GM12875 (cell line): ENCODE data around the gene DYNC1I1.

ENCODE experiments used
- H3K4me3 ChIP-seq: one replicate; pipeline ENCODE4 v1.5.1; 2011; ENCODE audit warnings: low read depth, low read length, control low read depth
- TF ChIP-seq, protein P1 (sequence below): IDR thresholded peaks from 2 replicates; pipeline ENCODE4 v1.5.1; 2011; ENCODE audit warnings: low read depth, mild to moderate bottlenecking, control low read depth, inconsistent platforms, low read length, moderate library complexity, borderline replicate concordance; ENCODE audit not compliant: insufficient read depth

Gene DYNC1I1

DNA sequence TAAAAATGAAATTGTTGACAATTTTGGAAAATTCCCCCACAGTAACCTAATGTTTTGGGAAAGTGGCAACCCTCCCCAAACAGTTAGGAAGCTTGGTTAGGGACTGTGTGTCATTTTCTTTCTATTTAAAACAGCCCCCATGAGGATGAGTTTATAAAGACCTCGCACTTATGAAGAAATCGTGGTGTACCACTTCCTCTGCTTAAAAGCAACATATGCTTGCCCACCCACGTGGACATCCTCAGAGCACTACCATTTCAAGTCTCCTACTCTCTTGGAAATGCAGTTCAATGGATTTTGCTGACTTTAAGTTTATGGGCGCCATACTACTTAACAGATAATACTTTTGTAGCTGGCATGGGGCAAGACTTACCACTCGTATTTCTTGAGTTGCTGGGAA lies 223.8 kb downstream of the DYNC1I1 start:
- TF ChIP-seq, protein P1, sequence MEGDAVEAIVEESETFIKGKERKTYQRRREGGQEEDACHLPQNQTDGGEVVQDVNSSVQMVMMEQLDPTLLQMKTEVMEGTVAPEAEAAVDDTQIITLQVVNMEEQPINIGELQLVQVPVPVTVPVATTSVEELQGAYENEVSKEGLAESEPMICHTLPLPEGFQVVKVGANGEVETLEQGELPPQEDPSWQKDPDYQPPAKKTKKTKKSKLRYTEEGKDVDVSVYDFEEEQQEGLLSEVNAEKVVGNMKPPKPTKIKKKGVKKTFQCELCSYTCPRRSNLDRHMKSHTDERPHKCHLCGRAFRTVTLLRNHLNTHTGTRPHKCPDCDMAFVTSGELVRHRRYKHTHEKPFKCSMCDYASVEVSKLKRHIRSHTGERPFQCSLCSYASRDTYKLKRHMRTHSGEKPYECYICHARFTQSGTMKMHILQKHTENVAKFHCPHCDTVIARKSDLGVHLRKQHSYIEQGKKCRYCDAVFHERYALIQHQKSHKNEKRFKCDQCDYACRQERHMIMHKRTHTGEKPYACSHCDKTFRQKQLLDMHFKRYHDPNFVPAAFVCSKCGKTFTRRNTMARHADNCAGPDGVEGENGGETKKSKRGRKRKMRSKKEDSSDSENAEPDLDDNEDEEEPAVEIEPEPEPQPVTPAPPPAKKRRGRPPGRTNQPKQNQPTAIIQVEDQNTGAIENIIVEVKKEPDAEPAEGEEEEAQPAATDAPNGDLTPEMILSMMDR = no peak
- no peak overlapping the region for H3K4me3 ChIP-seq

DNA sequence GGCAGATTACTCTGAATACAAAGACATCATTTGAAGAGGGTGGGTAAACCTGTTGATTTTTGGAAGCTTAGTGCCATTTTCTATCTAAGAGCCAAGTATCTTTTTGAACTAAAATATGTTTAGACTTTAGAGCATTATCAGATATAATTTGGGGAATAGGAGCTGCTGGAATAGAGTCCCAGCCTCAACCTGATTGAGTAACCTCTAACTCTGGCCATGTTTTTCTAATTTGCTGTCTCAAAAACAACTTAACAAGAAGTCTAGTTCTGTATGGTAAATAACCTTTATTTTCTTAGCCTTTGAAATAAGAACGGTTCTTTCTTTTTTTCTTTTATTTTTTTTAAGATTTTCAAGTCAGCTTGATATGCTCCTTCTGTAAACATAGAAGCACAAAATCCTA lies 224.5 kb downstream of the DYNC1I1 start:
- TF ChIP-seq, protein P1 = no peak
- no peak overlapping the region for H3K4me3 ChIP-seq

DNA sequence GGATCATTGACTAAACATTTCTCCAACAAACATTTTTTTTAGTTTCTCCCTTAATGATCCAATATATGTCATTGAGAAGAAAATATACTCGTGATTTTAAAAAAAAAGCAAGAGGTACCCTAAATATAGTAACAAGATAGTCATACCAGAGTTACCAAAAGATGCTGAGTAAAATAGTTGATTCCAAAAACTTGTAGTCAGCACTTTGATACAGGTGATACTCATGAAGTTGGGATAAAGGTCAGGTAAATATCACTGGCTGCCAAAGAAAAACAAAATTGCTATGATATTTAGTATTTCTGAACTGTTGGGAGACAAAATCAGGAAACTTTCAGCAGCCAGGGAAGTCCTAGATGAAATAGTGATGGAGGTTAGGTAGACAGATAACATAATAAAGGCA lies 225.3 kb downstream of the DYNC1I1 start:
- TF ChIP-seq, protein P1 = no peak
- H3K4me3 ChIP-seq = no peak overlapping the region

DNA sequence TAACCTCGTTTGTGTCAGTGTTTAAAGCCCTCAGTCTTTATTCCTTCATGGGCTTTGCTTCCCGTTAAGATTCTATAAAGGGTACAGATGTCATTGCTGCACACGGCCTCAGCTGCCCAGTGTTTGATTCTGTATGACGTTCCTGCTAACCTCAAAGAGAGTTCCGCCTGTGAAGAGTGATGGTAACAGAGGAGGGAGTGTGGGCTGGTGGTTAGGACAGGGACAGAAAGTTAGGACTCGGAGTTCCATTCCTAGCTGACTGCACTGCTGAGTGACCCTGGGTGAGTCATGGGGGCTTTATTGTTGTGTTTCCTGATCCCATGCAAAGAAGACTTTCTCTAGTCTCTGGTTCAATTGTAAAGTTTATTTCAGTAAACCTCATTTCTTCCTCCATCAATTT lies 227.1 kb downstream of the DYNC1I1 start:
- H3K4me3 ChIP-seq = no peak overlapping the region
- TF ChIP-seq, protein P1 = no peak

DNA sequence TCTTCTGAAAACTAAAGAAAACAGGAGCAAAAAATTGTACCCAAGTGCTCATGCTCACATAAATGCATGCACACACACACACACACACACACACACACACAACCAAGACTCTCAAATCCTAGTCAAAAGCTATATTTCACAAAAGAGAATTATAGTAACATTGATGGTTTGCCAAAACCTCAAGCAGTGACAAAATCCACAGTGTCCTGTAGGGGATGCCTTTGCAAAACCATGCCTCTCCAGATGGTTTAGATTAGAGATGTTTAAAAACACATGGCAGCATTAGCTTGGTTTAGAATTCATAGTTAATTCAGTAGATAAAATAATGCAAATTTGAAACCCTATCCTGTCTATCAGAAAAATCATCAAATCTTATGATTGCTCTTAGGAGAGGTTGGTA lies 232.2 kb downstream of the DYNC1I1 start:
- TF ChIP-seq, protein P1 = no peak
- no peak overlapping the region for H3K4me3 ChIP-seq

DNA sequence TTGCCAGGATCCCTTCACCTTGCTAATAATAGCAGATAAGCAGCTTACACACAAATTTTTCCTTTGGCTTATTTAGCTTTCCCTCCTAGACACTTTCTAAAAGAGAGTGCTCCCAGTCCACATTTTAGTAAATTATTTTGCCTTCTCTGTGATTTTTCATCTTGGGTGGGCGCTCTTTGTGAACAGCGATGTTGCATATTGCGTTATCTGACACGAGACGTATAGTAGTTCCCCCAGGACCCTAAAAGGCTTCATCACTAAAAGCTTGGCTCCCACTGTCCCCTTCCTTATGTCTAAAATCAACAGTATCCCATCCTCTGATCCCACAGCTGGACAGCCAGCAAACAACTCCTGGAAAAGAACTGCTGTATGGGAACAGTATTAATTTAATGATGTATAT lies 232.9 kb downstream of the DYNC1I1 start:
- no peak overlapping the region for H3K4me3 ChIP-seq
- TF ChIP-seq, protein P1 = no peak

GRCh38 chr7:96009148-96009547 lies 236.8 kb downstream of the DYNC1I1 start:
- TF ChIP-seq, protein P1 = no peak

More at GRCh38 chr7:96009148-96009547, 236.8 kb downstream of the DYNC1I1 start:
- no peak overlapping the region for H3K4me3 ChIP-seq
